HepG2 (cell line): ENCODE measurements around the gene ZBTB44. TPM values are rescaled to one million over a fixed set of nuclear protein-coding genes. Genes with fewer than 3 reads are reported as not detected.

ENCODE experiments used
- ATAC-seq: fragments of 200-7000 bp; cut with Tn5 transposase; 3 replicates; pipeline ENCODE4 v1.9.1; 2020; ENCODE audit warnings: mild to moderate bottlenecking, moderate library complexity
- BruUV-seq: library from RNA; stranded (reverse); fragments of 400-500 nt; replicated peaks from 2 replicates; lab custom pipeline; 2021; lab: Mats Ljungman, UMichigan
- CTCF ChIA-PET: fragments of 300-600 bp; formaldehyde crosslinking; extraction: SDS; loops from one replicate; lab custom pipeline; 2021; ENCODE audit warnings: low total read pairs, inconsistent platforms, low intra/inter-chr PET ratio; lab: Yijun Ruan, JAX
- POLR2A ChIA-PET: fragments of 350-600 bp; sonication (Branson Sonifier 250); formaldehyde crosslinking; loops from one replicate; lab custom pipeline; 2020; ENCODE audit warnings: antibody characterized with exemption, inconsistent platforms; lab: Yijun Ruan, JAX
- DNase-seq: peaks from one replicate; pipeline ENCODE4 v3.0.0-alpha.2; 2015; ENCODE audit warnings: low spot score
- FAIRE-seq: peaks from 3 replicates; lab custom pipeline; 2011; peaks lifted over from hg19 to GRCh38; lab: Jason Lieb, UNC
- H2AFZ ChIP-seq: one replicate; pipeline ENCODE4 v1.6.1; 2011; ENCODE audit warnings: low read length, inconsistent platforms
- H3K27ac ChIP-seq: fragments of 300-600 bp; 3 replicates; pipeline ENCODE4 v1.8.0; 2011; ENCODE audit warnings: mixed run types, mild to moderate bottlenecking, mixed read lengths, low read length, inconsistent platforms; ENCODE audit not compliant: insufficient read depth; ENCODE audit errors: extremely low read length
- H3K27me3 ChIP-seq, 2 experiments: fragments of 200-600 bp in 1 of 2; 2 replicates in 1 of 2; 3 replicates in 1 of 2; pipeline versions ENCODE4 v1.6.0 to v1.8.0; 2011; ENCODE audit warnings: low read length in 2 of 2, mild to moderate bottlenecking in 2 of 2, moderate library complexity in 2 of 2, inconsistent platforms in 1 of 2; ENCODE audit not compliant: insufficient read depth in 2 of 2, control insufficient read depth in 1 of 2
- H3K36me3 ChIP-seq, 2 experiments: fragments of 200-600 bp in 1 of 2; replicated peaks in 1 of 2; 2 replicates in 1 of 2; 3 replicates in 1 of 2; pipeline versions ENCODE4 v1.5.1 to v1.8.0; 2011; ENCODE audit warnings: low read length in 2 of 2, inconsistent platforms in 1 of 2; ENCODE audit not compliant: insufficient read depth in 2 of 2, control insufficient read depth in 1 of 2
- H3K4me1 ChIP-seq: 2 replicates; pipeline ENCODE4 v1.5.1; 2012; ENCODE audit warnings: low read length, inconsistent platforms; ENCODE audit not compliant: insufficient read depth
- H3K4me2 ChIP-seq: 2 replicates; pipeline ENCODE4 v1.6.0; 2011; ENCODE audit warnings: low read depth, low read length, inconsistent platforms
- H3K4me3 ChIP-seq, 3 experiments: fragments of 200-600 bp in 1 of 3; sonication (generic), shearing (Covaris generic) in 1 of 3; replicated peaks in 1 of 3; 2 replicates each; pipeline ENCODE4 v1.5.1; 2011 to 2016; ENCODE audit warnings: low read length in 3 of 3, inconsistent platforms in 2 of 3, low read depth in 2 of 3, mild to moderate bottlenecking in 2 of 3, control low read depth in 1 of 3, mixed read lengths in 1 of 3; ENCODE audit not compliant: insufficient read depth in 1 of 3
- H3K79me2 ChIP-seq: one replicate; pipeline ENCODE4 v1.6.1; 2011; ENCODE audit warnings: low read length, inconsistent platforms; ENCODE audit not compliant: insufficient read depth
- H3K9ac ChIP-seq: 2 replicates; pipeline ENCODE4 v1.6.0; 2011; ENCODE audit warnings: mild to moderate bottlenecking, low read depth, low read length, inconsistent platforms; ENCODE audit not compliant: insufficient read depth
- H3K9me3 ChIP-seq: 2 replicates; pipeline ENCODE4 v1.5.1; 2012; ENCODE audit warnings: mild to moderate bottlenecking, low read length
- H4K20me1 ChIP-seq: 2 replicates; pipeline ENCODE4 v1.6.0; 2011; ENCODE audit warnings: inconsistent platforms, mild to moderate bottlenecking, low read length, moderate library complexity; ENCODE audit not compliant: insufficient read depth
- AHR ChIP-seq: IDR thresholded peaks from 2 replicates; pipeline ENCODE4 v1.6.1; 2018; ENCODE audit warnings: missing genetic modification reagents, missing compliant biosample characterization
- GATAD1 ChIP-seq: IDR thresholded peaks from 2 replicates; pipeline ENCODE4 v1.6.1; 2016; ENCODE audit warnings: missing genetic modification reagents, missing compliant biosample characterization
- JUNB ChIP-seq: sonication (generic); formaldehyde crosslinking; IDR thresholded peaks from 2 replicates; pipeline ENCODE4 v1.8.0; 2022; ENCODE audit warnings: missing genetic modification reagents, mild to moderate bottlenecking, borderline replicate concordance
- RARG ChIP-seq: sonication (generic); formaldehyde crosslinking; IDR thresholded peaks from 2 replicates; pipeline ENCODE4 v1.4.0; 2020; ENCODE audit warnings: low read depth, mild to moderate bottlenecking, missing genetic modification reagents
- ZBTB21 ChIP-seq: sonication (generic); formaldehyde crosslinking; IDR thresholded peaks from 2 replicates; pipeline ENCODE4 v1.4.0; 2020; ENCODE audit warnings: missing genetic modification reagents
- WGBS: methylation state at CpG from one replicate; pipeline ENCODE4 v1.1.6; 2017; ENCODE audit warnings: low lambda C conversion rate; 5-methylcytosine and 5-hydroxymethylcytosine counted together
- in situ Hi-C: cut with HindIII; loops from 2 replicates; pipeline ENCODE4 v1.10.0; 2017; ENCODE audit warnings: low pct_unique_long_range_greater_than_20kb; ENCODE audit not compliant: extremely low pct_ligation_motif_present
- intact Hi-C: fragments of 100-400 bp; cut with micrococcal nuclease; formaldehyde crosslinking; loops from one replicate; pipeline ENCODE4 v1.10.0; 2022; ENCODE audit not compliant: unreplicated experiment
- polyA plus RNA-seq, 8 experiments: library from polyadenylated mRNA; depleted of rRNA in 3 of 8; stranded (reverse) in 7 of 8; unstranded in 1 of 8; fragments of >200 nt; fragmentation: Illumina TruSeq in 4 of 8; extraction: Trizol in 4 of 8; gene quantifications; 2 replicates each; pipeline versions ENCODE4 v1.2.1 to v1.2.3, GENCODE V29; 2011 to 2016; ENCODE audit warnings: low read depth in 4 of 8, missing spikeins in 1 of 8, mixed read lengths in 1 of 8; ENCODE audit not compliant: insufficient read depth in 1 of 8
- total RNA-seq, 5 experiments: library from RNA; depleted of rRNA; stranded (reverse); fragments of >200 nt; fragmentation: Illumina TruSeq; extraction: Trizol; gene quantifications; 2 replicates each; pipeline ENCODE4 v1.2.3, GENCODE V29; 2016; ENCODE audit warnings: low read depth in 1 of 5
- TF ChIP-seq, protein P1 (sequence below): IDR thresholded peaks from 2 replicates; pipeline ENCODE4 v1.6.1; 2016; ENCODE audit warnings: mild to moderate bottlenecking, missing biosample characterization, missing genetic modification reagents
- TF ChIP-seq, protein P2 (sequence below): sonication (generic); formaldehyde crosslinking; IDR thresholded peaks from 2 replicates; pipeline ENCODE4 v1.5.0; 2020; ENCODE audit warnings: mild to moderate bottlenecking, missing genetic modification reagents
- TF ChIP-seq, protein P3 (sequence below): sonication (generic); formaldehyde crosslinking; IDR thresholded peaks from 2 replicates; pipeline ENCODE4 v1.4.0; 2020; ENCODE audit warnings: mild to moderate bottlenecking, missing genetic modification reagents, borderline replicate concordance
- TF ChIP-seq, protein P4 (sequence below): sonication (generic); formaldehyde crosslinking; conservative IDR thresholded peaks from 2 replicates; pipeline ENCODE4 v1.4.0; 2020; ENCODE audit warnings: mild to moderate bottlenecking, missing genetic modification reagents, moderate library complexity
- TF ChIP-seq, protein P5 (sequence below): sonication (generic); formaldehyde crosslinking; IDR thresholded peaks from 2 replicates; pipeline ENCODE4 v1.4.0; 2020; ENCODE audit warnings: low read depth, missing genetic modification reagents

Gene ZBTB44
- total and polyA plus RNA-seq, 2 of the 13 experiments (the other 11 are each of a cell fraction or from before 2014, with no cell fraction given): 22.8 to 23.6 TPM

DNA sequence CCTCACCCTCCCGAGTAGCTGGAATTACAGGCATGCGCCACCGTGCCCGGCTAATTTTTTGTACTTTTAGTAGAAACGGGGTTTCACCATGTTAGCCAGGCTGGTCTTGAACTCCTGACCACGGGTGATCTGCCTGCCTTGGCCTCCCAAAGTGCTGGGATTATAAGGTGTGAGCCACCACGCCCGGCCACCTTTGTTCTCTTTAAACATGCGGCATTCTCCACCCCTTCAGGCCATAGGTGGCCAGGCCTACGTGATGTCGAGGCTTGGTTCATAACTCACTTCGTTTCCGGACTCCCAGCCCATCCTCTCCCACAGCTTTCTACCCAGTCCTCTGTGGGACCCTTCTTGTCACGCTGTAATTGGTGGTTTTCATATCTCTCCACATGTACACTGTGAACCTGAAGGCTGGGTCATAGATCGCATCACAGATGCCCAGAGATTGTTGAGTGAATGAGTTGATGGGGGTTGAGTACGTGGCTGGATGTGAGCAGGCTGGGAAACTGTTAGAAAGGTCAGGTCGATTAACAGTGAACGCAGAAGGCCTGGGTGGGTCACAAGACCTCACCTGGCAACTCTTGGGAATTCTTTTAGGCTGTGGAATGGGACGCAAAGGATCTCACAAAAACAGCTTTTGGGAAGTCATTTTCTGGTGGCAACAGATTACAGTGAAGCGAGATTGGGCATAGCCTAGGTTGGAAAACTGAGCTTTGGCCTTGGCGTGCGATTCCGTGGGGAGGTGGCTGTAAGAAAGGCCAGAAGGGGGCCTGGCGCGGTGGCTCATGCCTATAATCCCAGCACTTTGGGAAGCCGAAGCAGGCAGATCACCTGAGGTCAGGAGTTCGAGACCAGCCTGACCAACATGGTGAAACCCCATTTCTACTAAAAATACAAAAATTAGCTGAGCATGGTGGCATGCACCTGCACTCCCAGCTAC lies 110.7 kb downstream of the ZBTB44 start:
- ATAC-seq (no peak), DNase-seq (no peak), FAIRE-seq (no peak)
- no peak overlapping the region for H3K27ac ChIP-seq
- in situ Hi-C loops (loop anchor here (25.0 kb wide), 1 partner anchor 683 kb away; no protein-coding TSS in a partner anchor), intact Hi-C loops (no loop called here)
- no peak overlapping the region for H2AFZ ChIP-seq
- H3K27me3 ChIP-seq: no peaks in the 10 kb centered on the region
- H3K79me2 ChIP-seq: no peaks in the 10 kb centered on the region
- no peak overlapping the region for H3K9ac ChIP-seq
- H4K20me1 ChIP-seq: no peaks in the 10 kb centered on the region
- no peaks in the 10 kb centered on the region for H3K4me1 ChIP-seq
- ChIA-PET CTCF (no interaction called here), POLR2A (interaction anchor here (0.6 to 1.1 kb wide), 2 partner anchors 11 to 329 kb away, joined by 3 to 4 read pairs; no protein-coding TSS in a partner anchor)
- 82% methylated on average over 27 of the region's 27 CpGs for WGBS
- BruUV-seq: no TSS peak
- no peak overlapping the region for H3K4me3 ChIP-seq
- no peak overlapping the region for H3K4me2 ChIP-seq
- H3K36me3 ChIP-seq: no peaks in the 10 kb centered on the region
- no peaks in the 10 kb centered on the region for H3K9me3 ChIP-seq
- TF ChIP-seq, protein P1, sequence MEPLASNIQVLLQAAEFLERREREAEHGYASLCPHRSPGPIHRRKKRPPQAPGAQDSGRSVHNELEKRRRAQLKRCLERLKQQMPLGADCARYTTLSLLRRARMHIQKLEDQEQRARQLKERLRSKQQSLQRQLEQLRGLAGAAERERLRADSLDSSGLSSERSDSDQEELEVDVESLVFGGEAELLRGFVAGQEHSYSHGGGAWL (CRISPR knock-in tag): no peak
- TF ChIP-seq, protein P2, sequence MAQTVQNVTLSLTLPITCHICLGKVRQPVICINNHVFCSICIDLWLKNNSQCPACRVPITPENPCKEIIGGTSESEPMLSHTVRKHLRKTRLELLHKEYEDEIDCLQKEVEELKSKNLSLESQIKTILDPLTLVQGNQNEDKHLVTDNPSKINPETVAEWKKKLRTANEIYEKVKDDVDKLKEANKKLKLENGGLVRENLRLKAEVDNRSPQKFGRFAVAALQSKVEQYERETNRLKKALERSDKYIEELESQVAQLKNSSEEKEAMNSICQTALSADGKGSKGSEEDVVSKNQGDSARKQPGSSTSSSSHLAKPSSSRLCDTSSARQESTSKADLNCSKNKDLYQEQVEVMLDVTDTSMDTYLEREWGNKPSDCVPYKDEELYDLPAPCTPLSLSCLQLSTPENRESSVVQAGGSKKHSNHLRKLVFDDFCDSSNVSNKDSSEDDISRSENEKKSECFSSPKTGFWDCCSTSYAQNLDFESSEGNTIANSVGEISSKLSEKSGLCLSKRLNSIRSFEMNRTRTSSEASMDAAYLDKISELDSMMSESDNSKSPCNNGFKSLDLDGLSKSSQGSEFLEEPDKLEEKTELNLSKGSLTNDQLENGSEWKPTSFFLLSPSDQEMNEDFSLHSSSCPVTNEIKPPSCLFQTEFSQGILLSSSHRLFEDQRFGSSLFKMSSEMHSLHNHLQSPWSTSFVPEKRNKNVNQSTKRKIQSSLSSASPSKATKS: no peak
- TF ChIP-seq AHR (CRISPR knock-in tag) (no peak), RARG (CRISPR knock-in tag) (no peak), JUNB (no peak), ZBTB21 (CRISPR knock-in tag) (no peak), GATAD1 (CRISPR knock-in tag) (no peak)
- TF ChIP-seq, protein P3, sequence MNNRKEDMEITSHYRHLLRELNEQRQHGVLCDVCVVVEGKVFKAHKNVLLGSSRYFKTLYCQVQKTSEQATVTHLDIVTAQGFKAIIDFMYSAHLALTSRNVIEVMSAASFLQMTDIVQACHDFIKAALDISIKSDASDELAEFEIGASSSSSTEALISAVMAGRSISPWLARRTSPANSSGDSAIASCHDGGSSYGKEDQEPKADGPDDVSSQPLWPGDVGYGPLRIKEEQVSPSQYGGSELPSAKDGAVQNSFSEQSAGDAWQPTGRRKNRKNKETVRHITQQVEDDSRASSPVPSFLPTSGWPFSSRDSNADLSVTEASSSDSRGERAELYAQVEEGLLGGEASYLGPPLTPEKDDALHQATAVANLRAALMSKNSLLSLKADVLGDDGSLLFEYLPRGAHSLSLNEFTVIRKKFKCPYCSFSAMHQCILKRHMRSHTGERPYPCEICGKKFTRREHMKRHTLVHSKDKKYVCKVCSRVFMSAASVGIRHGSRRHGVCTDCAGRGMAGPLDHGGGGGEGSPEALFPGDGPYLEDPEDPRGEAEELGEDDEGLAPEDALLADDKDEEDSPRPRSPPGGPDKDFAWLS (CRISPR knock-in tag): no peak
- TF ChIP-seq, protein P4, sequence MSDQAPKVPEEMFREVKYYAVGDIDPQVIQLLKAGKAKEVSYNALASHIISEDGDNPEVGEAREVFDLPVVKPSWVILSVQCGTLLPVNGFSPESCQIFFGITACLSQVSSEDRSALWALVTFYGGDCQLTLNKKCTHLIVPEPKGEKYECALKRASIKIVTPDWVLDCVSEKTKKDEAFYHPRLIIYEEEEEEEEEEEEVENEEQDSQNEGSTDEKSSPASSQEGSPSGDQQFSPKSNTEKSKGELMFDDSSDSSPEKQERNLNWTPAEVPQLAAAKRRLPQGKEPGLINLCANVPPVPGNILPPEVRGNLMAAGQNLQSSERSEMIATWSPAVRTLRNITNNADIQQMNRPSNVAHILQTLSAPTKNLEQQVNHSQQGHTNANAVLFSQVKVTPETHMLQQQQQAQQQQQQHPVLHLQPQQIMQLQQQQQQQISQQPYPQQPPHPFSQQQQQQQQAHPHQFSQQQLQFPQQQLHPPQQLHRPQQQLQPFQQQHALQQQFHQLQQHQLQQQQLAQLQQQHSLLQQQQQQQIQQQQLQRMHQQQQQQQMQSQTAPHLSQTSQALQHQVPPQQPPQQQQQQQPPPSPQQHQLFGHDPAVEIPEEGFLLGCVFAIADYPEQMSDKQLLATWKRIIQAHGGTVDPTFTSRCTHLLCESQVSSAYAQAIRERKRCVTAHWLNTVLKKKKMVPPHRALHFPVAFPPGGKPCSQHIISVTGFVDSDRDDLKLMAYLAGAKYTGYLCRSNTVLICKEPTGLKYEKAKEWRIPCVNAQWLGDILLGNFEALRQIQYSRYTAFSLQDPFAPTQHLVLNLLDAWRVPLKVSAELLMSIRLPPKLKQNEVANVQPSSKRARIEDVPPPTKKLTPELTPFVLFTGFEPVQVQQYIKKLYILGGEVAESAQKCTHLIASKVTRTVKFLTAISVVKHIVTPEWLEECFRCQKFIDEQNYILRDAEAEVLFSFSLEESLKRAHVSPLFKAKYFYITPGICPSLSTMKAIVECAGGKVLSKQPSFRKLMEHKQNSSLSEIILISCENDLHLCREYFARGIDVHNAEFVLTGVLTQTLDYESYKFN (CRISPR knock-in tag): no peak
- TF ChIP-seq, protein P5, sequence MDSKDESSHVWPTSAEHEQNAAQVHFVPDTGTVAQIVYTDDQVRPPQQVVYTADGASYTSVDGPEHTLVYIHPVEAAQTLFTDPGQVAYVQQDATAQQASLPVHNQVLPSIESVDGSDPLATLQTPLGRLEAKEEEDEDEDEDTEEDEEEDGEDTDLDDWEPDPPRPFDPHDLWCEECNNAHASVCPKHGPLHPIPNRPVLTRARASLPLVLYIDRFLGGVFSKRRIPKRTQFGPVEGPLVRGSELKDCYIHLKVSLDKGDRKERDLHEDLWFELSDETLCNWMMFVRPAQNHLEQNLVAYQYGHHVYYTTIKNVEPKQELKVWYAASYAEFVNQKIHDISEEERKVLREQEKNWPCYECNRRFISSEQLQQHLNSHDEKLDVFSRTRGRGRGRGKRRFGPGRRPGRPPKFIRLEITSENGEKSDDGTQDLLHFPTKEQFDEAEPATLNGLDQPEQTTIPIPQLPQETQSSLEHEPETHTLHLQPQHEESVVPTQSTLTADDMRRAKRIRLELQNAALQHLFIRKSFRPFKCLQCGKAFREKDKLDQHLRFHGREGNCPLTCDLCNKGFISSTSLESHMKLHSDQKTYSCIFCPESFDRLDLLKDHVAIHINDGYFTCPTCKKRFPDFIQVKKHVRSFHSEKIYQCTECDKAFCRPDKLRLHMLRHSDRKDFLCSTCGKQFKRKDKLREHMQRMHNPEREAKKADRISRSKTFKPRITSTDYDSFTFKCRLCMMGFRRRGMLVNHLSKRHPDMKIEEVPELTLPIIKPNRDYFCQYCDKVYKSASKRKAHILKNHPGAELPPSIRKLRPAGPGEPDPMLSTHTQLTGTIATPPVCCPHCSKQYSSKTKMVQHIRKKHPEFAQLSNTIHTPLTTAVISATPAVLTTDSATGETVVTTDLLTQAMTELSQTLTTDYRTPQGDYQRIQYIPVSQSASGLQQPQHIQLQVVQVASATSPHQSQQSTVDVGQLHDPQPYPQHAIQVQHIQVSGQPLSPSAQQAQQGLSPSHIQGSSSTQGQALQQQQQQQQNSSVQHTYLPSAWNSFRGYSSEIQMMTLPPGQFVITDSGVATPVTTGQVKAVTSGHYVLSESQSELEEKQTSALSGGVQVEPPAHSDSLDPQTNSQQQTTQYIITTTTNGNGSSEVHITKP (CRISPR knock-in tag): no peak
